Measurements from ENCODE around the gene CDIP1. TPM values are rescaled to one million over a fixed set of nuclear protein-coding genes. Genes with fewer than 3 reads are reported as not detected.
A peak's percentile ranks its signal among the peaks of the same experiment; 100 is the strongest.

The CDIP1 gene
- total and polyA plus RNA-seq, 9 of the 15 experiments (the other 6 are each of a cell fraction or from before 2014, with no cell fraction given): 0.29 TPM; not detected in 8

DNA sequence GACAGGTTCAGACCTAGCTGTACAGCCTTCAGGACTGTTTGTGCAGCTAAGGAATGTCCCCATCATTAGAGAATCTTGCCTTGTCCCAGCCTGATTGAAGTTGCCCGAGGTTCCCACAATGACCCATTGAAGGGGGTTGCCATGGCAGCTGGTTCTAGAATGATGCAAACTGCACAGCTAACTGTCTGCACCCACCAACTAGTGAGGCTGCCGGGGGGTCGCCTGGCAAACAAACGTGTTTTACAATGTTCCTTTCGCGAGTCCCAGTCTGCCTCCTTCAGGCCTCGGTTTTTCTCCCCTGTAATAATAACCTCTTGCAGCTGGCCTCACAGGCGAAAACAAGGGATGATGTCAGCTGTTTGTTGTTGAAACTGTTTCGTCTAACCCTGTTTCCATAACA is 23.0 kb upstream of the CDIP1 start:
- peaks cover 0 to 9% of the 10 kb centered on the region in 2 experiments; a peak in 3 of 5 replicates for H3K4me1 ChIP-seq (replicated peaks in 1 of 2; ENCODE audit: control insufficient read depth in 2 of 2, insufficient read depth in 2 of 2, low read length in 2 of 2)
- in situ Hi-C loops (cut with MboI): no loop called here
- no peaks in the 10 kb centered on the region for H3K9me1 ChIP-seq (ENCODE audit: control insufficient read depth, insufficient read depth, low read length)
- no peaks in the 10 kb centered on the region for H3K79me2 ChIP-seq (ENCODE audit: control insufficient read depth, insufficient read depth, low read length)
- TF ChIP-seq, protein P1, sequence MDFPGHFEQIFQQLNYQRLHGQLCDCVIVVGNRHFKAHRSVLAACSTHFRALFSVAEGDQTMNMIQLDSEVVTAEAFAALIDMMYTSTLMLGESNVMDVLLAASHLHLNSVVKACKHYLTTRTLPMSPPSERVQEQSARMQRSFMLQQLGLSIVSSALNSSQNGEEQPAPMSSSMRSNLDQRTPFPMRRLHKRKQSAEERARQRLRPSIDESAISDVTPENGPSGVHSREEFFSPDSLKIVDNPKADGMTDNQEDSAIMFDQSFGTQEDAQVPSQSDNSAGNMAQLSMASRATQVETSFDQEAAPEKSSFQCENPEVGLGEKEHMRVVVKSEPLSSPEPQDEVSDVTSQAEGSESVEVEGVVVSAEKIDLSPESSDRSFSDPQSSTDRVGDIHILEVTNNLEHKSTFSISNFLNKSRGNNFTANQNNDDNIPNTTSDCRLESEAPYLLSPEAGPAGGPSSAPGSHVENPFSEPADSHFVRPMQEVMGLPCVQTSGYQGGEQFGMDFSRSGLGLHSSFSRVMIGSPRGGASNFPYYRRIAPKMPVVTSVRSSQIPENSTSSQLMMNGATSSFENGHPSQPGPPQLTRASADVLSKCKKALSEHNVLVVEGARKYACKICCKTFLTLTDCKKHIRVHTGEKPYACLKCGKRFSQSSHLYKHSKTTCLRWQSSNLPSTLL (IDR thresholded peaks at IDR 0.05): no peak
- no peak for TF ChIP-seq ERF (CRISPR knock-in tag; IDR thresholded peaks at IDR 0.05)
- TF ChIP-seq CEBPG (CRISPR knock-in tag; IDR thresholded peaks at IDR 0.05): no peak
- TF ChIP-seq CEBPG (tag; conservative IDR thresholded peaks at IDR 0.05 in 1 of 2, IDR thresholded peaks at IDR 0.05 in 1 of 2): no peak
- TF ChIP-seq SRSF7 (optimal IDR thresholded peaks at IDR 0.05; ENCODE audit: low read depth, low read length): no peak
- no peak for TF ChIP-seq MTA1 (IDR thresholded peaks at IDR 0.05; ENCODE audit: borderline replicate concordance)
- no peak for TF ChIP-seq TAF15 (IDR thresholded peaks at IDR 0.05; ENCODE audit: low read depth, low read length)
- no peak for TF ChIP-seq DIDO1 (tag; IDR thresholded peaks at IDR 0.05; ENCODE audit: low read depth)
- no peak for TF ChIP-seq DDX20 (tag; IDR thresholded peaks at IDR 0.05; ENCODE audit: low read depth)
- TF ChIP-seq HNRNPL (IDR thresholded peaks at IDR 0.05; ENCODE audit: low read depth, low read length): no peak
- TF ChIP-seq, protein P2, sequence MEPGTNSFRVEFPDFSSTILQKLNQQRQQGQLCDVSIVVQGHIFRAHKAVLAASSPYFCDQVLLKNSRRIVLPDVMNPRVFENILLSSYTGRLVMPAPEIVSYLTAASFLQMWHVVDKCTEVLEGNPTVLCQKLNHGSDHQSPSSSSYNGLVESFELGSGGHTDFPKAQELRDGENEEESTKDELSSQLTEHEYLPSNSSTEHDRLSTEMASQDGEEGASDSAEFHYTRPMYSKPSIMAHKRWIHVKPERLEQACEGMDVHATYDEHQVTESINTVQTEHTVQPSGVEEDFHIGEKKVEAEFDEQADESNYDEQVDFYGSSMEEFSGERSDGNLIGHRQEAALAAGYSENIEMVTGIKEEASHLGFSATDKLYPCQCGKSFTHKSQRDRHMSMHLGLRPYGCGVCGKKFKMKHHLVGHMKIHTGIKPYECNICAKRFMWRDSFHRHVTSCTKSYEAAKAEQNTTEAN (CRISPR knock-in tag; IDR thresholded peaks at IDR 0.05): no peak
- no peak for TF ChIP-seq ZNF668 (CRISPR knock-in tag; IDR thresholded peaks at IDR 0.05)
- H3K4me3 ChIP-seq: no peak overlapping the region
- ChIA-PET POLR2A (interaction anchor here (0.6 to 1.3 kb wide), 4 partner anchors 11 to 168 kb away, joined by 3 to 4 read pairs (median 3); no protein-coding TSS in a partner anchor), CTCF (ENCODE audit: low intra/inter-chr PET ratio) (no interaction called here)
- H3K9me3 ChIP-seq (replicated peaks; ENCODE audit: control insufficient read depth, insufficient read depth, low read depth, low read length): no peaks in the 10 kb centered on the region; the same call in 1 of the 2 replicates
- no peak overlapping the region for H3K9ac ChIP-seq (ENCODE audit: insufficient read depth in 1 of 2, low read depth in 2 of 2, low read length in 2 of 2)
- no peak overlapping the region for H3K27ac ChIP-seq (ENCODE audit: extremely low read depth, low read depth, low read length)
- H2AFZ ChIP-seq (ENCODE audit: low read depth, low read length): no peak overlapping the region
- no peaks in the 10 kb centered on the region for H4K20me1 ChIP-seq (replicated peaks; ENCODE audit: control insufficient read depth, insufficient read depth, low read length)
- WGBS (ENCODE audit: insufficient coverage, low coverage, missing lambda C conversion rate): 2% methylated on average over 9 of the region's 9 CpGs
- no TSS peak for BruUV-seq (replicated peaks)
- DNase-seq (ENCODE audit: extremely low read depth in 1 of 4, low spot score in 3 of 4) (peak in 1 of 4 experiments; percentile 5), ATAC-seq (no peak), FAIRE-seq (no peak)
- H3K36me3 ChIP-seq (ENCODE audit: control insufficient read depth, insufficient read depth, low read length): no peaks in the 10 kb centered on the region
- H3K27me3 ChIP-seq (ENCODE audit: control insufficient read depth in 2 of 2, insufficient read depth in 2 of 2, low read length in 2 of 2): peaks cover 30 to 46% of the 10 kb centered on the region in 2 experiments
- no peak overlapping the region for H3K4me2 ChIP-seq (ENCODE audit: insufficient read depth, low read length)
- intact Hi-C loops (cut with micrococcal nuclease): no loop called here
